H1 (cell line): Measurements from ENCODE around the gene KRT12. TPM values are rescaled to one million over a fixed set of nuclear protein-coding genes. Genes with fewer than 3 reads are reported as not detected.

Experiments used
- CEBPB ChIP-seq: IDR thresholded peaks from 2 replicates; pipeline ENCODE4 v1.6.1; 2012; ENCODE audit warnings: low read depth, low read length
- CHD7 ChIP-seq: fragments of 300-600 bp; sonication (generic); IDR thresholded peaks from 2 replicates; pipeline ENCODE4 v1.7.1; 2012; ENCODE audit warnings: low read length, moderate library complexity, mild to moderate bottlenecking, inconsistent platforms; ENCODE audit not compliant: insufficient replicate concordance
- EGR1 ChIP-seq: IDR thresholded peaks from 2 replicates; pipeline ENCODE4 v1.6.1; 2011; ENCODE audit warnings: low read depth, low read length, borderline replicate concordance
- MAFK ChIP-seq: IDR thresholded peaks from 2 replicates; pipeline ENCODE4 v1.6.1; 2012; ENCODE audit warnings: low read depth, mild to moderate bottlenecking, improper control_type of control experiment, low read length
- NRF1 ChIP-seq: IDR thresholded peaks from 2 replicates; pipeline ENCODE4 v1.6.1; 2011; ENCODE audit warnings: mild to moderate bottlenecking, low read depth, low read length, improper control_type of control experiment
- SAP30 ChIP-seq: fragments of 300-600 bp; sonication (generic); IDR thresholded peaks from 2 replicates; pipeline ENCODE4 v1.7.1; 2012; ENCODE audit warnings: low read length, moderate library complexity, mild to moderate bottlenecking, inconsistent platforms; ENCODE audit not compliant: insufficient read depth, insufficient replicate concordance
- SIN3A ChIP-seq, 2 experiments: IDR thresholded peaks in 1 of 2; conservative IDR thresholded peaks in 1 of 2; 2 replicates each; pipeline ENCODE4 v1.6.1; 2011 to 2012; ENCODE audit warnings: low read length in 2 of 2, improper control_type of control experiment in 1 of 2, low read depth in 1 of 2, mild to moderate bottlenecking in 1 of 2
- SIX5 ChIP-seq: IDR thresholded peaks from 2 replicates; pipeline ENCODE4 v1.6.1; 2011; ENCODE audit warnings: mild to moderate bottlenecking, low read depth, low read length
- SUZ12 ChIP-seq: fragments of 200-600 bp; sonication (generic); IDR thresholded peaks from 2 replicates; pipeline ENCODE4 v1.6.1; 2012; ENCODE audit warnings: mild to moderate bottlenecking, inconsistent platforms, low read length, moderate library complexity, mixed read lengths
- polyA plus RNA-seq, 7 experiments: library from polyadenylated mRNA; depleted of rRNA in 3 of 7; stranded (reverse) in 5 of 7; unstranded in 2 of 7; fragments of >200 nt in 5 of 7; fragments of 200-250 nt in 2 of 7; gene quantifications; 1 replicate in 5 of 7; 2 replicates in 1 of 7; 4 replicates in 1 of 7; pipeline versions ENCODE4 v1.2.1 to v1.2.3, GENCODE V29; 2011 to 2013; ENCODE audit warnings: missing spikeins in 2 of 7, mixed read lengths in 2 of 7
- total RNA-seq: library from RNA; stranded (reverse); fragmentation: NEBNext Ultra II Directional; extraction: Animal tissue kit (Norgen Biotek cat#: 25700); gene quantifications from 2 replicates; pipeline ENCODE4 v1.2.1, GENCODE V29; 2021

The KRT12 gene
- total and polyA plus RNA-seq, 2 of the 8 experiments (the other 6 are each of a cell fraction or from before 2014, with no cell fraction given): not detected

- no peak for TF ChIP-seq CHD7
- TF ChIP-seq SAP30: no peak
- no peak for TF ChIP-seq SIX5
- TF ChIP-seq EGR1: no peak
- TF ChIP-seq SIN3A (conservative IDR thresholded peaks at IDR 0.05 in 1 of 2, IDR thresholded peaks at IDR 0.05 in 1 of 2; ENCODE audit: low read depth in 1 of 2, low read length in 2 of 2): no peak
- TF ChIP-seq CEBPB: no peak
- TF ChIP-seq MAFK: no peak
- no peak for TF ChIP-seq SUZ12
- TF ChIP-seq NRF1: no peak
Observed at GRCh38 chr17:40896916-40897455, 30.0 kb upstream of the KRT12 start (continued).
